GM12891 (cell line): ENCODE results near the gene LRMDA.

ENCODE experiments used
- PAX5 ChIP-seq: IDR thresholded peaks from 2 replicates; pipeline ENCODE4 v1.6.1; 2011; ENCODE audit warnings: low read length, moderate library complexity, mild to moderate bottlenecking; ENCODE audit not compliant: insufficient read depth, severe bottlenecking
- POLR2A ChIP-seq: IDR thresholded peaks from 2 replicates; pipeline ENCODE4 v1.6.1; 2011; ENCODE audit warnings: low read depth, low read length, control low read depth
- POLR2AphosphoS5 ChIP-seq: IDR thresholded peaks from 2 replicates; pipeline ENCODE4 v1.6.1; 2011; ENCODE audit warnings: low read depth, low read length, control low read depth

- TF ChIP-seq POLR2A (no peak), POLR2AphosphoS5 (no peak), PAX5 (no peak)
Observed at GRCh38 chr10:76447578-76447977, 1016.2 kb downstream of the LRMDA start.
